ENCODE data around the gene MANSC4.

Gene MANSC4

DNA sequence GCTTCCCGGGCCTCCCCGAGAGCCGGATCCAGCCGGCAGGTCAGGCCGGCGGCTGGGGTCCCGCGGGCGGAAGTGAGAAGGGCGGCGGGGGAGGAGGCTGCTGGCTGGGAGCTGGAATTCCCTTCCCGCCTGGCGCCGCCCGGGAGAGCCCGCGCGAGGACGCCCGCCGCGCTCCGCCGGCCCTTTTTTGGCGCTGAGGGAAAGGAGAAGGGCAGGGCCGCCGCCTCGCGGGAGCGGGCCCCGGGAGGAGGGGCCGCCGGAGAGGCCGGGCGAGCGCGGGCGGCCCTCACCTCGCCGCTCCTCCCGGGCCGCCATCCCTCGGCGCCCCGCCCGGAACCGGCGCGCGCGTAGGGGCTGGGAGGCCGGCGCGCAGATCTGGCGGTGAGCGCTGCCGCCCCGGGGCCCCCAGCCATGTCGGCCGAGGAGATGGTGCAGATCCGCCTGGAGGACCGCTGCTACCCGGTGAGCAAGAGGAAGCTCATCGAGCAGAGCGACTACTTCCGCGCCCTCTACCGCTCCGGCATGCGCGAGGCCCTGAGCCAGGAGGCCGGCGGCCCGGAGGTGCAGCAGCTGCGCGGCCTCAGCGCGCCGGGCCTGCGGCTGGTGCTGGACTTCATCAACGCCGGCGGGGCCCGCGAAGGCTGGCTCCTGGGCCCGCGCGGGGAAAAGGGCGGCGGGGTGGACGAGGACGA, at the start of gene MANSC4, which contains the start of gene KLHL42:
Gene MANSC4 (minus strand): TSS at position 317 of the 692 bp plus-strand sequence. CDS start 8,960 bp downstream, outside the sequence.
Gene KLHL42 (plus strand): TSS at position 314 of the 692 bp plus-strand sequence. CDS start 98 bp downstream, at position 412.
- peak; percentile 76 for DNase-seq

DNA sequence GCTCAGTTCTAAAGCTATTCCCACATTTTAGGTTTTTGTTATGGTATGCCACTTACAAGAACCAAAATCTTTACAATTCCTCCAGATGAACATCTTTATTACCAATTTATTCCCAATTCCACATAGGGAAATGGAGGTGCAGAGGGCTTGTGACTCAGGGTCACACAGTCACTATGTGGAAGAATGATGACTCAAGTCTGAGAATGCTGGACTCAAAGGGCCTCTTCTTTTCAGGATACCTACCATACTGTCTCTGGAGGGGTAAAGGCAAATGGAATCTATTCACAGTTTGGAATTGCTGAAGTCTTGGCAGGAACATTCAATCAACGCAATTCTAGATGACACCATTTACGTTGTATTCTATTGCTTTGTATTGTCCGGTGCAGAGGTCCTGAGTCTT, 48.2 kb upstream of the MANSC4 start:
- no peak for DNase-seq

DNA sequence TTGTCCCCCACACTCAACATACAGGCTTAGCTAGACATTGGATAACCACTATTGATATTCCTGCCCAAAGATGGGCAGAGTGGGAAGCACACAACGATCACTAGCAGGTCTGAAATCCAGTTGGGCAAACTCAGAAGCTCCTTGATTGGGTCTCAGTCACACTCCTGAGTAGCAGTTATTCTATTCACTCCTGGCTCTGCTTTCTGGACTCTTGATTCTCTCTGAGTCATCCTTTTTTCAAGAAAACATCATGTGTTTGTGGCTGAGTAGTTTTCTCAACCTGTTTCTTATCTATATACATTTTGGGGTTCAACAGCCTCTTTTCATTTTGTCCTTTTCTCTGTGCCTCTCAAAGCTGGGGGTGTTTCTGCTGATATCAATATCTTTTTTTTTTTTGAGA, 46.0 kb upstream of the MANSC4 start:
- DNase-seq = no peak

DNA sequence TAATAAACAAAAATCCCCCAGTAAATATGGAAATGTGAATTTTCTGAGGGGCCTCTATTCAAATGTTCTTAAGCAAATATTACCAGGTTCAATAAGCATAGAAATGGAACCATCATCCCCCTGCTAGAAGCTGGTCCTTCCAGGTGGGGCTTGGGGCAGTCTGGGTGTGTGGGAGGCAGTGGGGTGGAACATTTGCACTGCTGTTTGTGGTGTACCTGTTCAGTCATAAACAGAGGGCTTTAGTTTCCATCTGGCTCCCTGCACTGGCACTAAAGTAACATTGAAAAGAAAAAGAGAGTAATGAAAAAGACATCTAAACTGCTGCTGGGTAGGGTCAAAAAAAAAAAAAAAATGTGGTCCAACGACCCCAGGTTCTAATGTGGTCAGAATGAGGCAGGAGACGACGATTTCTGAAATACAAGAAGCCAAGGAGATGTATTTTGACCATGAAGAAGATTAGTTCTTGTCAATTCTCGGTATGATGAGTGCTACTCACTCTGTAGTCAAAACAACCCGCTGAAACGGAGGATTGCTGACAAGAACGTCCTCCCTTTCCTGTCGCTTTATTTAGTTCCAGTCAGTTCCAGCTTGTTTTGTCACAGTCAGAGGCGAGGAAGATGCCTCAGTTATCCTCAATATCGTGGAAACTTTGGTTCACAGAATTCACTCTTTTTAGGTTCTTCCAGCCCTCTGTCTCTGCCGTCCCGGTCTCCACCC, 44.2 kb upstream of the MANSC4 start:
- no peak for DNase-seq

DNA sequence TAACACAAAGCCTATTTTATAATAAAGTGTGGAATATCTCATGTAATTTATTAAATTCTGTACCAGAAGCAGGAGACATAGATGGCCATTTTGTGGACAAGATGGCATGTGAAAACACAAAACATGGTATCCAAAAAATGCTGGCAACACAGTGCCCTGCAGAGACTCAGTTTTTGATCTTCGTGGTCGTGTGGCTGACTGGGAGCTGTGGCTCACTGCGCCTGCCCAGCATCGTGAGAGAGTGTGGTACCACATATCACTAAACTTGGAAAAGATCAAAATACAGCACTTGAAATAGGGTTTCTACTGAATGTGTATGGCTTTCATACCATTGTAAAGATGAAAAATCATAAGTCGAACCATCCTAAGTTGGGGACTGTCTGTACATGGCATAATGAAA, 43.0 kb upstream of the MANSC4 start:
- no peak for DNase-seq

DNA sequence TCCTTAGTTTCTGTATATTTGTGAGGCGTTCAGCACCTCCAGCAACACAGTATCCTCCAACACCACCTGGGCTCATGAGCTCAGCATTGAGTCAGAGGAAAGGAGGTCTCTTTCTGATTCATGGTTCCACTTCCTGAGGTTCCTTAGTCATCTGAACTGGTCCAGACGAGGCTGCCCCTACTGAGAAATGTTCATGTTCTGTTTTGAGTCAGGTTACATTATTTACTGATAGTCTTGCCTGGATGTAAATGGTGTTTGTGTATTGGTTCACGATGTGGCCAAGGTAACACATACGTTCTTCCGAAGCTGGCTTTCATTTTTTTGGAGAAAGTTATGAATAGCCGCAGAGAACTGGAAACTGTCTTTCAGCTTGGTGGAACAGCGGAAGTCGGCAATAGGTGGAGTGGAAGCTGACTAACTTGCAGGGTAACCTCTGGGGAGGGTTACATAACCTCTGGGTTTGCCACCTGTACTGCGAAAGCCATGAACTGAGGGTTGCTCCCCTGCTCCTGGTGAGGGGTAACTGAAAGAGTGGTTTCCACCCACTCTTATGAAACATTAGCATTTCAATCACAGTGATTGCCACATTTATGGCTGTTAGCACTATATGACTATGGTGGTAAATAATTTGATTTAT, 42.2 kb upstream of the MANSC4 start:
- DNase-seq = no peak

DNA sequence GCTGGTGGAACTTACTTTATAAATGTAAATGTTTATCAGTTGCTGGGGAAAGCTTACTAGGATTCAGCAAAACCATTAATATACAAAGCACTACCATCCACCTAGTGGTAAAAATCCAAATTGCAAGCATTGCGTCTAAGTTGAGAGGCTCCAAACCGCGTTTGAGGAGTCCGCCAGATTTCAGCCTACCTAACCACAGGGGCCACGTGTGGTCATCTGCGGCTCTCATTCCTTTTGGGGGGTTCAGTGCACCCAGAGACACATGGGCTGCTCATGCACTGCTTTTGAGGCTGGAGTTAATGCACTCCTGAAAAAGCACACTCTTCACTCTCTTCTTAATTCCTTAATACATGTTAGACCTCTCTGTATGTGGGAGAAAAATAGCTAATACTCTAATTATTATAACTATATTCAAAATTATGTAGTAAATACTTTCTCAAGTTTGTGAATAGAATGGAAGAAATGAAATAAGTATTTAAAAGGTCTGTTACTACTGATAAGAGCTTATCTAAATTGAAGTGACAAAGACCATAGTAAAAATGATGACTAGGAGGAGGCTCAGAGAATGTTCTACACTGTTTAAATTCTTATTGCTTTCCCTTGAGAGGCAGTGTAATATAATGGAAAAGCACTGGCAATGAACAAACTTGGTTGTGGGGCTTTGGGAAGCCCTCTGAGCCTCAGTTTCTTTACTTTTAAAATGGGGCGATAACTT, 41.4 kb upstream of the MANSC4 start:
- DNase-seq = peak; percentile 90

DNA sequence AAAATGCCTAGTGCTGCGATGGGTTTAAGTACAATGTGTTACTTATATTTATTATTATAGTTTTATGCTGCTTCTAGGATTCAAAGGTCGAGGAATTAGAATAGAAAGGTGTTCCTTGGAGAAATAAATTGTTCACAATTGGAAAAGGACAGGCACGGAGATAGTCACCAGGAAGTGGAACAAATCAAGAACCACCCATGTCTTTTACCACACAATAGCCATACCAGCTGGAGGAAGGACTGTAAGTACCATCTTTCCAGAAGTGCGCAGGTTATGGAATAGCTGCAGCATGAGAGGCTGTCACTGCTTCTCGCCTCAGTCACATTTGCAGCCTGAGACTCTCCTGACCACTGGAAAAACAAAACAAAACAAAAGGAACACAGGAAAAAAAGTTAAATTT, 40.5 kb upstream of the MANSC4 start:
- no peak for DNase-seq

DNA sequence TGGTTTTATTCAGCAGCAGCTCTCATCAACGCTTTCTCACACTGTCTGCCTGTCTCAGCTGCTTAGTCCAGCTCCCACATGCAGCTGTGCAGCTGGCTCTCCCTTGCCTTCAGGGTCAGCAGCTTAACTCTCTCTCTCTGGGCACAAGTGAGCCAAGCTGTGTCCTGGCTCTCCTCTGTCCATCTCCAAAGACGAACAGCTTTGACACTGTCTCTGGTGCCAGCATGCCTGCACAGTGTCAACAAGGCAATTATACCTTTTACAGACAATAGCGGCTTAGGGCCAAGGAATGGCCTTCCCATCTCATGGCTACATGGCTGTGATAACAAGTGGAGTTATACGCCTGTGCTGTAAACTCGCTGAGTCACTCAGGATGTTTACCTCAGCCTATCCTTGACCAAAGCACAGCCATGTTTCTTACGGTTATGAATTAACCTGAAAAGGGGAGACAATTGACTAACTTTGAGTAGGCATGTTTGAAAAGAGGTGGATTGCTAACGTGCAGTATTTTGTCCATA, 38.4 kb upstream of the MANSC4 start:
- no peak for DNase-seq

DNA sequence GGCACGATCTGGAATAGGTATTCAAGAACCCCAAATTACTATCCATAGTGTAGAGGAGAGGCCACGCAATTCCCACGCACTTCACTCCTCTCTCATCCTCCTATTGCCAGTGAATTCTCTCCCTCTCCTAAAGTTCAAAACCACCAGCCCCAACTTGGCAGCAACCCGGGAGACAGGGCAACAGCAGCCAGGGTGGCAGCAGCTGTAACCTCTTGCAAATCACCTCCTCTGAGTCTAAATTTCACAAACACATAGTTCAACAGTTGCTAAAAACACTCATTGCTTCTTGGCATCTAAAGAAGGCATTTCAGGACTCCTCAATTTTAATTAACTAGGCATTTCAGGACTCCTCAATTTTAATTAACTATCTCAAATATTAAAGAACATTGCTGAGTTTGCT, 37.7 kb upstream of the MANSC4 start:
- no peak for DNase-seq

DNA sequence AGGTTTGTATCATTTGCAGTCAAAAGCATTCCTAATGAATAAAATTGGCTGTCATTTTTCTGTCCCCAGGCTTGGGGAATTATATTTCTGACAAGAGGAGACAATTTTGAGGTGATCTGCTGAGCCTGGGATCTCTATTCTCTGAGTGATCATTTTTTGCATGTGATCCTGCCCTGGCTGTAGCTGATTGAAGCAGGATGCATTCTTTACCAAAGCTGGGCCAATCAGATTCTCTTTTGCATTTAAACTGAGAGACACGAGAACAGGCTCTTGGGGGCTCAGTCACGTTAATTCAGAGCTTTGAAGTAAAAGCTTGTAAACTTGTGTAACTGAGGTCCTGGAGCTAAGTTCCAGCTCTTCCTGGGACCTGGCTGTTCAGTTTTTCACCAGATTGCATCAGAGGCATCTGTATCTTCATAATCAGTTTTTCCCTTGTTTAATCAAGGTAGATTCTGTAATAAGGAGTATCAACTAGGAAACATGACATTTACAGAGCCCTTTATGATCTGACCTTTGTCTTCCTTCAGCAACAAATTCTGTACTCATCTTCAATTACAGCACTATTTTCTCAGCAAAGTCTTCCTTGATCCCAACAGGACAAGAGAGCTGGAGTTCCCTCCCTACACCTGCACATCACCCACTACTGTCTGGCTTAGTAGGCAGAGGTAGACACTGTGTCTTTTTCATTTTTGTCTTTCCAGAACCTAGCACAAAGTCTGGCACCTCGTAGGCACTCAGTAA, 35.0 kb upstream of the MANSC4 start:
- peak; percentile 20 for DNase-seq

DNA sequence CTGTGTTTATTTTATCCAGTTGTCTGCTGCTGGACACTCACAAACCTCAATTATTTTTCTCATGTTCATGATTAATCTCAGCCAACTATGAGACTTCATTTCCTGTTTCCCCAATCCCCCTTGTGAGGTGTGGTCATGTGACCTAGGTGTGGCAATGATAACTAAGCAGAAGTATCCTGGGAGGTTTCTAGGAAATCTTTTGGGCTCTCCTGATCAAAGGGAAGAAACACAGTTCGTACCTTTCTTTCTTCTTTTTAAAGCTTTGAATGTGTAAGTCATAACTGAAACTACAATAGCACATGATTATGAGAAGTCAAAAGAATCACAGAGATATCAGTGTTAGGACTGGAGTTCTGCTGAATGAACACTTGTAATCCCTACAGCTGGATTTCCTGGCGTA, 34.4 kb upstream of the MANSC4 start:
- peak; percentile 14 for DNase-seq

DNA sequence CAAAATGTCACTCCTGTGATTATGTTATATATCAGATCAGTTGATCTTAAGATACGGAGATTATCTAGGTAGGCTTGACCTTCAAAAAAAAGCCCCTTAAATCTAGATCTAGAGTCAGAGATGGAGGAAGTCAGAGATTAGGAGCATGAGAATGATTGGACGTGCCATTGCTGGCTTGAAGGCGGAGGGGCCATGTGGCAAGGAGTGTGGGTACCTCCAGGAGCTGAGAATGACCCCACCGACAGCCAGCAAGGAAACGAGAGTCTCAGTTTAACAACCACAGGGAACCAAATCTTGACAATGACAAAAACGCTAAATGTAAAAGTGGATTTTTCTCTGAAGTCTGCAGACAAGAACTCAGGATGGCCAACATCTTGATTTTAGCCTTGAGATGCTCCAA, 32.5 kb upstream of the MANSC4 start:
- no peak for DNase-seq

DNA sequence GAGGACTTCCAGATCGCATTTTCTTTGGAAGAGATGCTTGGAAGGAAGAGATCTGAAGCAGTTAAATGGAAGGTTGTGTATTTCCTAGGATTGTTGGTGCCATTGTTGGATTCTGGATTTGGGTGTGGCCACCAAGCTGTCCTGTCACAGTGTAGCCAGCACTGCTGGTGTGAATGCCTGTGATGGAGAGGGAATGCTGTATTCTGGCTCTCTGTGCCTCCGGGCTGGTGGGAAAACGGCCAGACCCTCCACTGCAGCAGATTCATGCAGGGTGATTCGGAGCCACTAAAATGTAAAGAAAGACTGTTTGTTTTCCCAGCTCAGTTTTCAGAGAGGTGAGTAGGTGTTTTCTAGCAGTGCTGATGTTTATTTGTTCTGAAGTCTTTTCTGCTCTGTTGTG, 30.7 kb upstream of the MANSC4 start:
- DNase-seq = no peak

DNA sequence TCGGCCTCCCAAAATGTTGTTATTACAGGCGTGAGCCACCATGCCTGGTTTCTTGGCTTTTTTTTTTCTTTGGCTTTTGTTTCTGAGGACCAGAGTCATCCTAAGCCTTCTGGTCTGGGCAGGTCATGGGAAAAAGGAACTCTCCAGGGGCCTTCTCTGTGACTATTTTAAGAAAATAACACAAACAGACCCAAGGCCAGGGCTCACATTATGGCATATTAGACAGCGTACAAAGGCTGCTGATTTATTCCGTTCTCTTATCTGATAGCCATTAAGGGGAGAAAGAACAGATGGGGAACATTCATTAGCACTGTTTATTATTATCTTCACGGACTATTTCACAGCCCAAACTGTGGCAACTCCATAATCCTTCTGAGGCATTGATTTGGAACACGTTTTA, 28.8 kb upstream of the MANSC4 start:
- no peak for DNase-seq

DNA sequence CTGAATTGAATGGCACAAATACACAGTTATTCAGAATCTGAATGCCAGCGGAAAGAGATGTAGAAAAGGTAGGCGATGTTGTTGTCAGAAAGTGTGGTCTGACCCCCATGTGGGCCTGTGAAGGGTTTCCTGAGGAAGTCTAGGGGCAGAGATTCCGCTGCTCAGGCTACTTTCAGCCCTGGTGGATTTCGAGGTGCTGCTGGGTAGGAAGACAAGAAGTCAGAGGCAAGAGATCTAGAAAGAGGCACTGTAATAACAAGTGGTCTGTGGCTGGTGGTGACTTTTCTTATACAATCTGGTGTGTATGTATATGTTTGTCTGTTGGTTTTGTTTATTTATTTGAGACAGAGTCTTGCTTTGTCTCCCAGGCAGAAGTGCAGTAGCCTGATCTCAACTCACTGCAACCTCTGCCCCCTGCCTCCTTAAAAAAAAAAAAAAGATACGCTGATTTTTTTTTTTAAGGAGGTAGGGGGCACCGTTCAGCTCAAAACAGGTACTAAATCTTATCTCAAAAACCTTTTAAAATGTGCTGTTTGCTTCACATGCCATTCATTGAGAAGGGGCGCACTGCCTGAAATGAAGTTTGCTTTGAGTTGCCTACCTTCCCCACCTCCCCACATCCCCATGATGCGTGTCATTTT, 27.1 kb upstream of the MANSC4 start:
- peak; percentile 15 for DNase-seq

DNA sequence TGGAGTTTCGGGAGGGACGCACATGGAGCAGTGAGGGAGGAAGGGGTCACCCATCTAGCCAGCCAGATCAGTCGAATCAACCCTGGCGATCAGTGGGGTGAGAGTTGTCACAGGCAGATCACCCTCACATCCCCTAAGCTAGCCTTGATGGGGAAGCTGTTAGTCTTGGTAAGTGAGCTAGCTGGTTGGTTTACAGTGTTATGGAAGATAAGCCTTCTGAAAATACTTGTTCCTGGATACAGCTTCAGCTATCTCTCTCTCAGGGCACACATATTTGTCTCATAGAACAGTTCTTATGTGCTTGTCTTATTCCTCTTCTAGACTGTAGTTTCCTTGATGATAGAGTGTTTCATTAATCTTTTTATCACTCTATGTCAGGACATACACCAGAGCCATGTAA, 26.2 kb upstream of the MANSC4 start:
- no peak for DNase-seq

DNA sequence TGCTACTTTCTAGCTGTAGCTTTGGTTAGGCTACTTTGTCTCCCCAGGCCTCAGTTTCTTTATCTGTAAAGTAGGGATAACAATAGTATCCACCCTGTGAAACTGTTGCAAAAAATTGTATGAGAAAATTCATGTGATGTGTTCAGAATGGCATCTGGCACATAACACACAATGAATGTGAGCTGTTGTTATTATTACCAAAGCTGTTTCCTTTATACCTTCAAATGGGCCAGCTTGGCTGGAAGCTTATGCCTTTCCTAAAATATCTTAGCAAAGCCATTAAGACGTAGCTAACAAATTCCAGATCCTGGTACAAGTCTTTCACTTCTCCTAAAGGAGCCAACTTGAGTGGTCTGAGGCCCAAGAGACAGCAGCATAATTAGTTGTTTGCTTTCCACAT, 25.2 kb upstream of the MANSC4 start:
- no peak for DNase-seq

DNA sequence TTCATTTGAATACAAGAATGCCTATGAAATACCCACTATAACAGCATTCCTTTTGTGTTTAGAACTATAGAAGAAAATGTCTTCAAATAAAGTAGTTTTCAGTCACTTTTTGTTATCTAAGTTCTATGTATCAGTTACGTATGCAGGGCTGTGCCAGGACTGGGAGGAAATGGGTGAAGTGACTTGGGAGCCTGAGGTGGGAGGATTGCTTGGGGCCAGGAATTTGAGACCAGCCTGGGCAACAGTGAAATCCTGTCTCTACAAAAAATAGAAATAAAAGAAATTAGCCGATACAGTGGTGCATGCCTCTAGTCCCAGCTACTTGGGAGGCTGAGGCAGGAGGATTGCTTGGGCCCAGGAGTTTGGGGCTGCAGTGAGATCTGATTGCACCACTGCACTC, 22.9 kb upstream of the MANSC4 start:
- no peak for DNase-seq

DNA sequence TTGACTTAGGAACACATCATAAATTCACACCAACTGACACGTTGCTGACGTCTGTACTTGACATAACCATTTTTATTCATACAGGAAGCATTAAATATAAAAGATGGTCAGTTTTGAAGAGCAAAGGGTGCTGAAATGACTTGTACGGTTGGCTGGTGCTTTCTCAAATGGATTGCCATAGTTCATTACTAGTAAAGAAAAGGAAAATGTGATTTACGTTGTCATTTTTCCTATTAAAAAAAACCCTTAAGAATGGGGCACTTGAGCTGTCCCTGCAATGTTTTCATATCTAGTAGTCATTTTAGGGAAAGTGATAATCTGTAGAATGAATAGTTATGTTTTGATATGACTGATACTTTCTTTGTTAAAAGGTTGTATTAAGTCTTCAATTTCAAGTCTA, 22.5 kb upstream of the MANSC4 start:
- DNase-seq = no peak

DNA sequence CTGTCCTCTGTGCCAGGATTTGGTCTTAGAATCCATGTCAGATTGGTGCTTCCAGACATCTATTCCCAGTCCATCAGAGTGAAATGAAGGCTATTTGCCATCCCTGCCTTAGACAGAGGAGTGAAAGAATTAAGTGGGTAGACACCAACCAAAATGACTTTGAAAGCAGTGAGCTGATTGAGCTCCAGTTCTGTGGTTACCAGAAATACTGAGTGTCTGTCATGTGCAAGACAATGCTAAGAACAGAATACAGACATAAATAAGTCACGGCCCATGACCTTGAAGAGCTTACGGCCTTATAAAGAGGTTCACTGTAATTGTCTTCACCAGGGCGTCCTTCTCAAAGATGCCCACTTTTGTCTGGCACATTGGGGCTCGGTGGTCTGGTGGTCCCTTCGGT, 21.6 kb upstream of the MANSC4 start:
- no peak for DNase-seq

DNA sequence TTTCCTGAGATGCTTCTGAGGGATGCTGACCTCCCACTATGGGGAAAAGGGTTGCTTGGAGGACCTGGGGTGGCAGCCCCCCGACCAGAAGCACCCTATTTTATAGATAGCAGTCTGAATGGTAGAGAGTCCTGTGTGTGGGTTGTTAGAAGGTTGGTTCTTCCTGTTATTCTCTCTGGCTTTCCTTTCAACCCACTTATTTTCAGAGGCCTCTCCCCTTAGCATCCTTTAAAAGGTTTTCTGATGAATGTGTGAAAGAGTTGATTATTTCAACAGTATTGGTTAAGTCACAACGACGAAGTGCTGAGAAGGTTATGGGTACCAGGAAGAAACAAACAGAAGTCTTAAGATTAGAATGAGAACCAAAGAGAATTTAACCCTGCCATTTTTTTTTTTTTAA, 20.8 kb upstream of the MANSC4 start:
- no peak for DNase-seq
